Ascending aorta (tissue), 2 donors: ENCODE results near the gene ARHGAP30. TPM values are rescaled to one million over a fixed set of nuclear protein-coding genes. Genes with fewer than 3 reads are reported as not detected.

Experiments used
- DNase-seq, 2 donors: peaks; one replicate each; pipeline ENCODE4 v3.0.0-alpha.2; 2019; ENCODE audit warnings: low spot score in 2 of 2
- H3K27ac ChIP-seq, 2 donors: fragments of 200-600 bp; sonication (generic); one replicate each; pipeline ENCODE4 v1.5.1; 2016 to 2017; ENCODE audit warnings: mild to moderate bottlenecking in 1 of 2
- H3K27me3 ChIP-seq: fragments of 200-600 bp; sonication (generic); one replicate; pipeline ENCODE4 v1.5.1; 2017
- H3K36me3 ChIP-seq, 2 donors: fragments of 200-600 bp; sonication (generic); one replicate each; pipeline ENCODE4 v1.5.1; 2016
- H3K4me1 ChIP-seq, 2 donors: fragments of 200-600 bp; sonication (generic); one replicate each; pipeline ENCODE4 v1.5.1; 2016 to 2017; ENCODE audit warnings: mild to moderate bottlenecking in 1 of 2
- H3K4me3 ChIP-seq, 2 donors: fragments of 200-600 bp; sonication (generic); one replicate each; pipeline ENCODE4 v1.5.1; 2016 to 2017; ENCODE audit warnings: mild to moderate bottlenecking in 1 of 2
- H3K9me3 ChIP-seq, 2 donors: fragments of 200-600 bp; sonication (generic); one replicate each; pipeline ENCODE4 v1.5.1; 2016
- intact Hi-C: fragments of 100-400 bp; cut with DNase I; formaldehyde crosslinking; loops from one replicate; pipeline ENCODE4 v1.15.1; 2023
- total RNA-seq: library from RNA; depleted of rRNA; stranded (reverse); fragments of >200 nt; gene quantifications from one replicate; pipeline ENCODE4 v1.1.0, GENCODE V29; 2016
- TF ChIP-seq, protein P1 (sequence below), 3 experiments: fragments of 200-600 bp in 2 of 3; fragments of 450-650 bp in 1 of 3; sonication (generic) in 2 of 3; IDR thresholded peaks; one replicate each; pipeline ENCODE4 v1.5.1; 2016 to 2019; ENCODE audit warnings: antibody characterized with exemption in 3 of 3, mild to moderate bottlenecking in 1 of 3, moderate library complexity in 1 of 3

The ARHGAP30 gene
- total RNA-seq, 1 donor from 2014 or later = 14.7 TPM

DNA sequence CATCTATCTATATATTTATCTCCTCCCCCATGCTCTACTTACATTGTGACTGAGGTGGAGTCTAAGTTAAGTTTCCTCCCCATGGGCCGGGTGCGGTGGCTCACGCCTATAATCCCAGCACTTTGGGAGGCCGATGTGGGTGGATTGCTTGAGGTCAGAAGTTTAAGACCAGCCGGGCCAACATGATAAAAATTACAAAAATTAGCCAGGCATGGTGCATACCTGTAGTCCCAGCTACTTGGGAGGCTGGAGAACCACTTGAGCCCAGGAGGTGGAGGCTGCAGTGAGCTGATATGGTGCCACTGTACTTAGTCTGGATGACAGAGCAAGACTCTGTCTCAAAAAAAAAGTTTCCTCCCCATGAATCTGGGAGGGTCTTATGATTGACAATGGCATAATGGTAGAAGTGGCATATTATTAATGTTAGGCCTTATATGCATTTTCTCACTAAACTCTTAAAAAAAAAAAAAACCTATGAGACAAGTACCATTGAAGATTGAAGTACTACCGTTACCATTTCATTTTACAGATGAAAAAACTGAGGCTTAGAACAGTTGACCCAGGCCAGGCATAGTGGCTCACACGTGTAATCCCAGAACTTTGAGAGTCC lies 60.0 kb downstream of the ARHGAP30 start:
- Histone ChIP-seq H3K4me3 (no peak overlapping the region), H3K9me3 (no peaks in the 10 kb centered on the region), H3K27me3 (no peaks in the 10 kb centered on the region), H3K27ac (no peak overlapping the region), H3K4me1 (no peaks in the 10 kb centered on the region), H3K36me3 (no peaks in the 10 kb centered on the region)
- TF ChIP-seq, protein P1, sequence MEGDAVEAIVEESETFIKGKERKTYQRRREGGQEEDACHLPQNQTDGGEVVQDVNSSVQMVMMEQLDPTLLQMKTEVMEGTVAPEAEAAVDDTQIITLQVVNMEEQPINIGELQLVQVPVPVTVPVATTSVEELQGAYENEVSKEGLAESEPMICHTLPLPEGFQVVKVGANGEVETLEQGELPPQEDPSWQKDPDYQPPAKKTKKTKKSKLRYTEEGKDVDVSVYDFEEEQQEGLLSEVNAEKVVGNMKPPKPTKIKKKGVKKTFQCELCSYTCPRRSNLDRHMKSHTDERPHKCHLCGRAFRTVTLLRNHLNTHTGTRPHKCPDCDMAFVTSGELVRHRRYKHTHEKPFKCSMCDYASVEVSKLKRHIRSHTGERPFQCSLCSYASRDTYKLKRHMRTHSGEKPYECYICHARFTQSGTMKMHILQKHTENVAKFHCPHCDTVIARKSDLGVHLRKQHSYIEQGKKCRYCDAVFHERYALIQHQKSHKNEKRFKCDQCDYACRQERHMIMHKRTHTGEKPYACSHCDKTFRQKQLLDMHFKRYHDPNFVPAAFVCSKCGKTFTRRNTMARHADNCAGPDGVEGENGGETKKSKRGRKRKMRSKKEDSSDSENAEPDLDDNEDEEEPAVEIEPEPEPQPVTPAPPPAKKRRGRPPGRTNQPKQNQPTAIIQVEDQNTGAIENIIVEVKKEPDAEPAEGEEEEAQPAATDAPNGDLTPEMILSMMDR (IDR thresholded peaks at IDR 0.05) = no peak
- intact Hi-C loops = no loop called here
- no peak for DNase-seq

GRCh38 chr1:161008869-161009510 lies 60.7 kb downstream of the ARHGAP30 start:
- Histone ChIP-seq H3K27ac (no peak overlapping the region), H3K4me3 (no peak overlapping the region), H3K9me3 (no peaks in the 10 kb centered on the region), H3K4me1 (no peaks in the 10 kb centered on the region), H3K27me3 (no peaks in the 10 kb centered on the region), H3K36me3 (no peaks in the 10 kb centered on the region)
- DNase-seq = no peak
- intact Hi-C loops = no loop called here
- TF ChIP-seq, protein P1 (IDR thresholded peaks at IDR 0.05) = no peak

GRCh38 chr1:161007369-161007768 lies 62.3 kb downstream of the ARHGAP30 start:
- Histone ChIP-seq H3K9me3 (no peaks in the 10 kb centered on the region), H3K4me1 (no peaks in the 10 kb centered on the region), H3K4me3 (no peak overlapping the region), H3K27me3 (no peaks in the 10 kb centered on the region), H3K36me3 (no peaks in the 10 kb centered on the region), H3K27ac (no peak overlapping the region)
- DNase-seq = no peak
- TF ChIP-seq, protein P1 (IDR thresholded peaks at IDR 0.05) = no peak
- intact Hi-C loops = no loop called here

GRCh38 chr1:161006563-161006962 lies 63.1 kb downstream of the ARHGAP30 start:
- DNase-seq = no peak
- Histone ChIP-seq H3K27me3 (no peaks in the 10 kb centered on the region), H3K4me1 (no peaks in the 10 kb centered on the region), H3K9me3 (no peaks in the 10 kb centered on the region), H3K36me3 (no peaks in the 10 kb centered on the region), H3K27ac (no peak overlapping the region), H3K4me3 (no peak overlapping the region)
- TF ChIP-seq, protein P1 (IDR thresholded peaks at IDR 0.05) = no peak
- intact Hi-C loops = no loop called here

- Histone ChIP-seq H3K4me3 (no peak overlapping the region), H3K4me1 (no peaks in the 10 kb centered on the region), H3K27me3 (no peaks in the 10 kb centered on the region), H3K36me3 (no peaks in the 10 kb centered on the region), H3K9me3 (no peaks in the 10 kb centered on the region), H3K27ac (no peak overlapping the region)
- intact Hi-C loops = no loop called here
- no peak for DNase-seq
- TF ChIP-seq, protein P1 (IDR thresholded peaks at IDR 0.05) = no peak
Observed at GRCh38 chr1:161001525-161001924, 68.2 kb downstream of the ARHGAP30 start.
